ENCODE measurements around the gene VRK3. TPM values are rescaled to one million over a fixed set of nuclear protein-coding genes. Genes with fewer than 3 reads are reported as not detected.

Gene VRK3
- total and polyA plus RNA-seq, 7 donors = 17.4 to 51.6 (median 30.7) TPM

GRCh38 chr19:50030937-50031336, 5.8 kb upstream of the VRK3 start:
- TF ChIP-seq EP300 (IDR thresholded peaks at IDR 0.05) (no peak), POLR2A (IDR thresholded peaks at IDR 0.05) (no peak), POLR2AphosphoS5 (IDR thresholded peaks at IDR 0.05) (no peak), CTCF (IDR thresholded peaks at IDR 0.05) (no peak)
- Histone ChIP-seq H3K9me3 (no peaks in the 10 kb centered on the region), H3K4me3 (no peak overlapping the region), H3K4me1 (peaks cover 0 to 16% (median 12%) of the 10 kb centered on the region in 4 donors), H3K36me3 (peaks cover 0 to 50% (median 14%) of the 10 kb centered on the region in 4 donors), H3K27ac (no peak overlapping the region), H3K27me3 (no peaks in the 10 kb centered on the region)
- intact Hi-C loops (cut with DNase I) = no loop called here
- WGBS, 2 donors = 94 to 97% methylated on average over 11 of the region's 11 CpGs
- DNase-seq = no peak

GRCh38 chr19:50030225-50030624, 5.1 kb upstream of the VRK3 start:
- H3K36me3 ChIP-seq = peaks cover 0 to 44% (median 14%) of the 10 kb centered on the region in 4 donors
- WGBS, 2 donors = 80 to 96% methylated on average over 6 of the region's 6 CpGs
- intact Hi-C loops (cut with DNase I) = no loop called here

DNA sequence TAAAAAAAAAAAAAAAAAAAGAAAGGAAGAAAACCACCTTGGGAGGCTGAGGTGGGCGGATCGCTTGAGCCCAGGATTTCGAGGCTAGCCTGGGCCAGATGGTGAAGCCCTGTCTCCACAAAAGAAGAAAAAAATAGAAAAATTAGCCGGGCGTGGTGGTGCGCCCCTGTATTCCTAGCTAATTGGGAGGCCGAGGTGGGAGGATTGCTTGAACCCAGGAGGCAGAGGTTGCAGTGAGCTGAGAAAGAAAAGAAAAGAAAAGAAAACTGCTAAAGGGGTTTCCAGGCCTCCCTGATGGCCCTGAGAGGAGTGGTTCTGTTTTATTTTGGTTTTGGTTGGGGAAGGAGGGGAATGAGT, 1.4 kb upstream of the VRK3 start:
- Histone ChIP-seq H3K4me1 (peaks cover 0 to 31% (median 28%) of the 10 kb centered on the region in 4 donors), H3K36me3 (peaks cover 0 to 9% (median 0%) of the 10 kb centered on the region in 4 donors), H3K27me3 (no peaks in the 10 kb centered on the region), H3K9me3 (no peaks in the 10 kb centered on the region), H3K27ac (no peak overlapping the region), H3K4me3 (peak overlapping the region; percentile 43 to 95 (median 87))
- TF ChIP-seq CTCF (IDR thresholded peaks at IDR 0.05) = no peak
- TF ChIP-seq POLR2A (IDR thresholded peaks at IDR 0.05) = no peak
- TF ChIP-seq EP300 (IDR thresholded peaks at IDR 0.05) = no peak
- no peak for TF ChIP-seq POLR2AphosphoS5 (IDR thresholded peaks at IDR 0.05)
- intact Hi-C loops (cut with DNase I) = loop anchor here (10.0 kb wide), 1 partner anchor 572 kb away; the partner anchor contains the start of genes ALDH16A1 and PIH1D1
- WGBS, 2 donors = 93 to 96% methylated on average over 7 of the region's 7 CpGs
- DNase-seq = no peak

More at GRCh38 chr19:50030225-50030624, 5.1 kb upstream of the VRK3 start:
- no peak overlapping the region for H3K27ac ChIP-seq
- no peak overlapping the region for H3K4me3 ChIP-seq
- H3K27me3 ChIP-seq = no peaks in the 10 kb centered on the region
- DNase-seq = no peak
- H3K9me3 ChIP-seq = no peaks in the 10 kb centered on the region
- no peak for TF ChIP-seq POLR2AphosphoS5 (IDR thresholded peaks at IDR 0.05)
- no peak for TF ChIP-seq CTCF (IDR thresholded peaks at IDR 0.05)
- no peak for TF ChIP-seq POLR2A (IDR thresholded peaks at IDR 0.05)
- TF ChIP-seq EP300 (IDR thresholded peaks at IDR 0.05) = no peak
- H3K4me1 ChIP-seq = peaks cover 0 to 16% (median 12%) of the 10 kb centered on the region in 4 donors

GRCh38 chr19:50025794-50026549, 800 bp upstream of the VRK3 start, which contains the start of gene ZNF473:
ZNF473 (plus strand) TSS chr19:50026005; CDS start chr19:50031083, 5,078 bp downstream.
- 13 to 14% methylated on average over 45 of the region's 45 CpGs for WGBS, 2 donors
- peak in 2 of 4 donors; percentile 40 to 62 for TF ChIP-seq EP300 (IDR thresholded peaks at IDR 0.05)
- peak in 3 of 4 donors; percentile 73 to 83 (median 78) for TF ChIP-seq POLR2AphosphoS5 (IDR thresholded peaks at IDR 0.05)
- no peak for TF ChIP-seq CTCF (IDR thresholded peaks at IDR 0.05)
- TF ChIP-seq POLR2A (IDR thresholded peaks at IDR 0.05) = peak; percentile 29 to 30

More at GRCh38 chr19:50025794-50026549, 800 bp upstream of the VRK3 start, which contains the start of gene ZNF473:
- DNase-seq = peak; percentile 98
- Histone ChIP-seq H3K27me3 (no peaks in the 10 kb centered on the region), H3K9me3 (no peaks in the 10 kb centered on the region), H3K27ac (peak within 1 kb of the TSS; percentile 92 to 94 (median 92)), H3K4me1 (peaks cover 0 to 31% (median 28%) of the 10 kb centered on the region in 4 donors), H3K36me3 (peaks cover 0 to 3% (median 0%) of the 10 kb centered on the region in 4 donors), H3K4me3 (peak within 1 kb of the TSS; percentile 83 to 95 (median 90))
- intact Hi-C loops (cut with DNase I) = loop anchor here (10.0 kb wide), 1 partner anchor 571 kb away; the partner anchor contains the start of genes ALDH16A1 and PIH1D1

Data from sigmoid colon (tissue), 7 donors.